K562 treated with DMSO at 1 percent for 48 hours (cell line): ENCODE measurements around the gene PGM2L1. TPM values are rescaled to one million over a fixed set of nuclear protein-coding genes. Genes with fewer than 3 reads are reported as not detected.

Experiments
- total RNA-seq: library from RNA; unstranded; fragments of 300-600 nt; gene quantifications from 2 replicates; pipeline ENCODE4 v1.2.3, GENCODE V29; 2022; ENCODE audit warnings: low replicate concordance; ENCODE audit errors: extremely low read depth

PGM2L1 gene
- total RNA-seq, result not detected in 2 replicates

DNA sequence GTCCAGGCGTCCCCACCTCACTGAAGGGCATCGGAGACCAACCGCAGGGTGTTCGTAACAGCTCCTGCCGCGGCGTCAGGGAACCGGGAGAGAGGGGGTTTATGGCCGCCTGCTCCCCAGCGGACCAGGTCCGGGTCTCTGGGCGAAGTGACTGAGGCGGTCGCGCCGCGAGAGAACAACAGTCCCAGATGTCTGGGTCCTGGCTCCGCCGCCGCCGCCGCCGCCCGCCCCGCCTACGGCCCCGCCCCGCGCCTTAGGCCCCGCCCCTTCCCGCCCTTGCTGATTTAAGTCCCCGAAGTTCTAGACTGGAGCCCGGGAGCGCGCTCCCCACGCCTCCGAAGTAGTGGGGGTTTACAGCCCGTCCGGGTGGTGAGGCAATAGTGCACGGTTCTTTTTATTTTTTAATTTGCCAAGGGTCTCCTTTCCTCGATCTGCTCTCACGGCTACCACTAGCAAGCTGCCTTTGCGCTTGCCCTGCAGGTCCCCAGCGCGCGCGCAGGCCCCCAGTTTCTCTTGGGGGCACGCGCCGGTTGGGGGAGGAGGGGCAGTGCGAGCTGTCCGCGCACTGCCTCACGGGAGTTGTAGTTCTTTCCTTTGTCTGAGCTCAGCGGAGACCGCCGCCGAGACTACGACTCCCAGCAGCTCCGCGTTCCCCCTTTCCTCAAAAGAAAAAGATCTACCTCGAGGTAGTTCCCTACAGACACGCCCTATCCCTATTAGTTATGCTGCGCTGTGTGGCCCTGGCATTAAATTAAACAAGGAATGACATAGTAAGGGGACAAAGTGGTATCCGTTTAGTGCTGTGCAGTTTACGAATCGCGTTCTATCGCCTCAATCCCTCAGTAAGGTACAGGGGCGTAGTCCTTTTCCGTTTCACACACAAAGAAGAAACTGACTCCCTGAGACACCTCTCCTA is at the start of gene PGM2L1:
Gene PGM2L1, minus strand, starts transcription at position 190 of the 916 bp plus-strand sequence. CDS start 272 bp downstream, outside the sequence.

GRCh38 chr11:74311352-74311926 is 86.8 kb downstream of the PGM2L1 start, which contains the start of gene P4HA3:
TSS of gene P4HA3 (minus strand) at chr11:74311640. CDS start at chr11:74311611, 29 bp downstream.

Other genes starting within 250 kb of the PGM2L1 start
- gene C2CD3, start 227.4 kb downstream of the PGM2L1 start, total RNA-seq, result not detected in 2 replicates
- gene PPME1, start 227.1 kb downstream of the PGM2L1 start, total RNA-seq, result not detected in 2 replicates
- gene P4HA3, start 86.8 kb downstream of the PGM2L1 start, total RNA-seq, result not detected in 2 replicates
- not detected in 2 replicates for gene KCNE3, start 69.1 kb upstream of the PGM2L1 start, total RNA-seq
- not detected in 2 replicates for gene LIPT2, start 95.3 kb upstream of the PGM2L1 start, total RNA-seq
- not detected in 2 replicates for gene POLD3, start 194.1 kb upstream of the PGM2L1 start, total RNA-seq